OCI-LY1 (cell line): ENCODE results near the gene DISP2.

Experiments
- H2AFZ ChIP-seq: fragments of 200-600 bp; sonication (generic), shearing (Covaris generic); 2 replicates; pipeline ENCODE4 v1.6.0; 2014; ENCODE audit warnings: antibody characterized with exemption, mild to moderate bottlenecking, low read length
- H3F3A ChIP-seq: fragments of 200-600 bp; sonication (generic), shearing (Covaris generic); 2 replicates; pipeline ENCODE4 v1.6.0; 2014; ENCODE audit warnings: mild to moderate bottlenecking, antibody characterized with exemption, low read length, moderate library complexity; ENCODE audit not compliant: insufficient read depth
- H3K27ac ChIP-seq: fragments of 200-600 bp; sonication (generic); 2 replicates; pipeline ENCODE4 v1.5.1; 2014; ENCODE audit warnings: low read length, mixed run types, mild to moderate bottlenecking, low read depth; ENCODE audit not compliant: poor library complexity, severe bottlenecking
- H3K27me3 ChIP-seq: fragments of 200-600 bp; sonication (generic); 2 replicates; pipeline ENCODE4 v1.6.0; 2014; ENCODE audit warnings: antibody characterized with exemption, mild to moderate bottlenecking, low read length, moderate library complexity; ENCODE audit not compliant: insufficient read depth
- H3K36me3 ChIP-seq: fragments of 200-600 bp; sonication (generic); 2 replicates; pipeline ENCODE4 v1.6.1; 2014; ENCODE audit warnings: mild to moderate bottlenecking, antibody characterized with exemption, low read length, moderate library complexity, mixed read lengths; ENCODE audit not compliant: insufficient read depth
- H3K4me1 ChIP-seq: fragments of 200-600 bp; sonication (generic); 2 replicates; pipeline ENCODE4 v1.5.1; 2014; ENCODE audit warnings: mild to moderate bottlenecking, low read length, moderate library complexity; ENCODE audit not compliant: insufficient read depth, severe bottlenecking
- H3K4me2 ChIP-seq: fragments of 200-600 bp; sonication (generic), shearing (Covaris generic); 2 replicates; pipeline ENCODE4 v1.6.1; 2014; ENCODE audit warnings: low read length
- H3K4me3 ChIP-seq: fragments of 200-600 bp; sonication (generic); 2 replicates; pipeline ENCODE4 v1.5.1; 2014; ENCODE audit warnings: low read length, low read depth, mild to moderate bottlenecking, mixed read lengths; ENCODE audit not compliant: poor library complexity, severe bottlenecking
- H3K79me2 ChIP-seq: fragments of 200-600 bp; shearing (Covaris generic); 2 replicates; pipeline ENCODE4 v1.6.1; 2016; ENCODE audit warnings: mixed run types, low read length, mixed read lengths; ENCODE audit not compliant: insufficient read depth
- H3K9ac ChIP-seq: fragments of 200-600 bp; sonication (generic), shearing (Covaris generic); 2 replicates; pipeline ENCODE4 v1.6.1; 2014; ENCODE audit warnings: mild to moderate bottlenecking, low read length, mixed read lengths
- H3K9me2 ChIP-seq: fragments of 200-600 bp; sonication (generic), shearing (Covaris generic); 2 replicates; pipeline ENCODE4 v1.6.1; 2014; ENCODE audit warnings: low read depth, mild to moderate bottlenecking, low read length, mixed read lengths
- H3K9me3 ChIP-seq: fragments of 200-600 bp; shearing (Covaris generic); 2 replicates; pipeline ENCODE4 v1.6.1; 2014; ENCODE audit warnings: low read length, mixed read lengths
- H4K20me1 ChIP-seq: fragments of 200-600 bp; sonication (generic), shearing (Covaris generic); 2 replicates; pipeline ENCODE4 v1.6.0; 2016; ENCODE audit warnings: mild to moderate bottlenecking, low read length; ENCODE audit not compliant: insufficient read depth
- EZH2 ChIP-seq: fragments of 200-600 bp; sonication (generic), shearing (Covaris generic); IDR thresholded peaks from 2 replicates; pipeline ENCODE4 v1.8.0; 2017; ENCODE audit warnings: borderline replicate concordance, mixed run types, mild to moderate bottlenecking, antibody characterized with exemption, low read length, moderate library complexity, mixed read lengths
- TF ChIP-seq, protein P1 (sequence below): fragments of 200-600 bp; sonication (generic), shearing (Covaris generic); IDR thresholded peaks from 2 replicates; pipeline ENCODE4 v1.5.1; 2017; ENCODE audit warnings: mild to moderate bottlenecking, antibody characterized with exemption, low read length, moderate library complexity, mixed read lengths

The DISP2 gene

DNA sequence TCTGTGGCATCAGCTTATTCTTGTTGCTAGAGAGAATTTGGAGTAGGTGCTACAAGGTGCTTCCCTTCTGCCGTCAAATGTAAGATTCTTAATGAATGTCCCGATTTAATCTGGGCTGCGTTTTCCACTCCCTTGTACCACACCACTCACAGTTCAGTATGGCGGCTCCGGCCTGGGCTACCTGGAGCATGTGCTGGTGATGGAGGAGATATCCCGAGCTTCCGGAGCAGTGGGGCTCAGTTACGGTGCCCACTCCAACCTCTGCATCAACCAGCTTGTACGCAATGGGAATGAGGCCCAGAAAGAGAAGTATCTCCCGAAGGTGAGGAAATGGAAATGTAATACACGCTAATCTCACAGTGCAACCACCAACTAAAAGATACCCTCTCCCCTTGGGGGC lies 52.5 kb downstream of the DISP2 start:
- Histone ChIP-seq H3K4me3 (no peak overlapping the region), H3K79me2 (no peaks in the 10 kb centered on the region), H2AFZ (no peak overlapping the region), H4K20me1 (no peaks in the 10 kb centered on the region), H3K27me3 (no peaks in the 10 kb centered on the region), H3K27ac (no peak overlapping the region), H3K36me3 (peaks cover 72% of the 10 kb centered on the region), H3K4me2 (no peak overlapping the region), H3K9ac (no peak overlapping the region), H3K4me1 (peaks cover 19% of the 10 kb centered on the region), H3F3A (no peaks in the 10 kb centered on the region), H3K9me3 (no peaks in the 10 kb centered on the region), H3K9me2 (no peaks in the 10 kb centered on the region)
- TF ChIP-seq, protein P1, sequence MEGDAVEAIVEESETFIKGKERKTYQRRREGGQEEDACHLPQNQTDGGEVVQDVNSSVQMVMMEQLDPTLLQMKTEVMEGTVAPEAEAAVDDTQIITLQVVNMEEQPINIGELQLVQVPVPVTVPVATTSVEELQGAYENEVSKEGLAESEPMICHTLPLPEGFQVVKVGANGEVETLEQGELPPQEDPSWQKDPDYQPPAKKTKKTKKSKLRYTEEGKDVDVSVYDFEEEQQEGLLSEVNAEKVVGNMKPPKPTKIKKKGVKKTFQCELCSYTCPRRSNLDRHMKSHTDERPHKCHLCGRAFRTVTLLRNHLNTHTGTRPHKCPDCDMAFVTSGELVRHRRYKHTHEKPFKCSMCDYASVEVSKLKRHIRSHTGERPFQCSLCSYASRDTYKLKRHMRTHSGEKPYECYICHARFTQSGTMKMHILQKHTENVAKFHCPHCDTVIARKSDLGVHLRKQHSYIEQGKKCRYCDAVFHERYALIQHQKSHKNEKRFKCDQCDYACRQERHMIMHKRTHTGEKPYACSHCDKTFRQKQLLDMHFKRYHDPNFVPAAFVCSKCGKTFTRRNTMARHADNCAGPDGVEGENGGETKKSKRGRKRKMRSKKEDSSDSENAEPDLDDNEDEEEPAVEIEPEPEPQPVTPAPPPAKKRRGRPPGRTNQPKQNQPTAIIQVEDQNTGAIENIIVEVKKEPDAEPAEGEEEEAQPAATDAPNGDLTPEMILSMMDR, result no peak
- no peak for TF ChIP-seq EZH2

- Histone ChIP-seq H3K79me2 (no peaks in the 10 kb centered on the region), H3K4me2 (no peak overlapping the region), H3K9ac (no peak overlapping the region), H3K4me1 (peaks cover 5% of the 10 kb centered on the region), H3F3A (no peaks in the 10 kb centered on the region), H2AFZ (no peak overlapping the region), H3K36me3 (peaks cover 85% of the 10 kb centered on the region), H3K4me3 (no peak overlapping the region), H3K27me3 (no peaks in the 10 kb centered on the region), H4K20me1 (no peaks in the 10 kb centered on the region), H3K9me2 (no peaks in the 10 kb centered on the region), H3K27ac (no peak overlapping the region), H3K9me3 (no peaks in the 10 kb centered on the region)
- TF ChIP-seq, protein P1, result no peak
- TF ChIP-seq EZH2, result no peak
These were observed 54.2 kb downstream of the DISP2 start for GRCh38 chr15:40412095-40412759.

DNA sequence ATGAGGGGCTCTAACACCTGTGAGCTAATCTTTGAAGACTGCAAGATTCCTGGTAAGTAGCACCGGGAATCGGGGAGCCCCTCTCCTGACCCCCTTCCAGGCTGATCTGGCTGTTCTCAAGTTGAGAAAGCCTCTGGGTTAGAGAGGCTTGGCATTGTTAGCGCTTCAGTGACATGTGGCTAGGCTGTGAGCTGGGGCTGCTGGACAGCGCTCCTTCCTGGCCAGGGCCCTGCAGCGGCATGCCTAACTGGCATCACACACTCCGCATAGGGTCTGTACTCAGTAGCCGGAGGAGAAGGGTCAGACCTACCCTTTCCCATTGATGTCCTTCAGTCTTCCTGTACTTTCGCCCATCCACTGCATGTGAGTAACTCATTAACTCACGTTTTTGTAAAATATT lies 55.0 kb downstream of the DISP2 start:
- H4K20me1 ChIP-seq, result no peaks in the 10 kb centered on the region
- no peaks in the 10 kb centered on the region for H3K79me2 ChIP-seq

More for the DNA sequence above, 55.0 kb downstream of the DISP2 start:
- Histone ChIP-seq H3K9me3 (no peaks in the 10 kb centered on the region), H3K27me3 (no peaks in the 10 kb centered on the region), H3K9me2 (no peaks in the 10 kb centered on the region), H2AFZ (no peak overlapping the region), H3K27ac (no peak overlapping the region), H3K4me3 (no peak overlapping the region), H3K4me2 (no peak overlapping the region), H3K4me1 (no peaks in the 10 kb centered on the region), H3F3A (no peaks in the 10 kb centered on the region), H3K9ac (no peak overlapping the region), H3K36me3 (peaks cover 85% of the 10 kb centered on the region)
- TF ChIP-seq EZH2, result no peak
- TF ChIP-seq, protein P1, result no peak
